D341Med (cell line): Measurements from ENCODE around the gene TMEM167B.
"Not testable (repeated sequence)": the region's sequence is repeated elsewhere in the genome, so short reads cannot be mapped to it uniquely, and the experiment has no call there.

Experiments
- DNase-seq: peaks from one replicate; pipeline ENCODE4 v3.0.0; 2012; ENCODE audit warnings: low spot score

TMEM167B gene

DNA sequence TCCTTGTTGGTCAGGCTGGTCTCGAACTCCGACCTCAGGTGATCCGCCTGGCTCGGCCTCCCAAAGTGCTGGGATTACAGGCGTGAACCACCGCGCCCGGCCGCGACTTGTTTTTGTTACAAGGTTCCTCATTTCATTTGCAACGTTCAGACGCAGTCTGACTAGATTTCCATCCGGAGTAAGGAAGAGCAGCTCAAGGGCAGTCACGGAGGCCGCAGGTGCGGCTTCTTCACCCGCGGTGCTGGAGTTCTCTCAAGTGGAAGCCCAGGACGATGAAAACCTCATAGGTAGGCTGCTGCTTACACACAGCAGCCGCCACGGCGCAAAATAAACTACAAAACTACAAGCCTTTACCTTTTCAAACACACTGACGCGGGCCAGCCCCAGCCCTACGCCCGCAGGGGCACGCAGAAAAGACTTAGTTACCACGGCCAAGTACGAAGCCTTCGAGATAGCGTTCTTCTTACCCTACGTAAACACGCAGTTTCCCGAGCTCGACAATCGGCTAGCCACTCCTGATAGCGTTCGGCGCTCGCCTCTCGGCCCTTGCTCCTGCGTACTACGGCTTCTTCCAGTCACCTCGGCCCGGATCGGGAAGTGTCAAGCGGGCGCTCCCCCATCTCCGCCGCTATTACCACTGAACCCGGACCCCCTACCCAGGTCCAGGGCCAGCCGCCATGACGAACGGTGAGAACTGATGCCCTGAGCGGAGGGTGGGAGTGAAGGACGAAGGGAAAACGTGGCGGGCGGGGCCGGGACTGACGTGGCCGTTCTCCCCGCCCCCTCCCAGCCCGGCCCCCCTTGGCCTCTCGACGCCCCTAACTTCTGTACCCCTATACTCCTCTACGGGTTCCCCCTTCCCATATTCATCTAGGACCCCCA, at the start of gene TMEM167B:
TMEM167B (plus strand) TSS at position 569 of the 882 bp plus-strand sequence; CDS start at position 678, 109 bp downstream.
- peak; percentile 86 for DNase-seq

DNA sequence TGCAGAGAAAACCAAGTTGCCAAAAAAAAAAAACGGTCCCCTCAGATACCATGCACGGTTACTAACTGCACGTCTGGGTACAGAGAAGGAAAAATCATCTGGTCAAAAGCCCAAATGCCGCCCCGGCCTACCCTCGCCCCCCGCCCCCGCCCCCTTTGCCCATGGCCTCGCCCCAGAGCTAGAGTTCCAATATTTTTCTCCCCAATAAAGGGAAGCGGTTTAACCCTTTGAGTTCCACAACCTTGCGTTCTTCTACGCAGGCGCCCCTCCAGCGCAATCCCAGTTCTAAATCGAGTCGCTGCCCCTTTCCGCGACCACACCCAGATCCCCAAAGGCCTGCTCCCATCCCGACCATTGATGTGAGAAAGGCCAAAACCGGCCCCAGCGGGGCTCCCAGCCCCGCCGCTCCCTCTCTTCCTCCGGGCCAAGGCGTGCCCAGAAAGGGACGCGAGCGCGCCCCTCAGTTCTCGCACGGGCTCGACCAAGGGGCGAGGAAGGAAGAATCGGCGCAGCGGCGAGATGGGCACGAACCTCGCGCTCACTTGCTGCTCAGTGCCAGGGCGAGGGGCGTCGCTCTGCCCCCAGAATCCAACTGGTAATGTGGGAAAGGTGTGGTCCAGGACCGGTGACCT, 49.5 kb upstream of the TMEM167B start:
- peak; percentile 66 for DNase-seq

DNA sequence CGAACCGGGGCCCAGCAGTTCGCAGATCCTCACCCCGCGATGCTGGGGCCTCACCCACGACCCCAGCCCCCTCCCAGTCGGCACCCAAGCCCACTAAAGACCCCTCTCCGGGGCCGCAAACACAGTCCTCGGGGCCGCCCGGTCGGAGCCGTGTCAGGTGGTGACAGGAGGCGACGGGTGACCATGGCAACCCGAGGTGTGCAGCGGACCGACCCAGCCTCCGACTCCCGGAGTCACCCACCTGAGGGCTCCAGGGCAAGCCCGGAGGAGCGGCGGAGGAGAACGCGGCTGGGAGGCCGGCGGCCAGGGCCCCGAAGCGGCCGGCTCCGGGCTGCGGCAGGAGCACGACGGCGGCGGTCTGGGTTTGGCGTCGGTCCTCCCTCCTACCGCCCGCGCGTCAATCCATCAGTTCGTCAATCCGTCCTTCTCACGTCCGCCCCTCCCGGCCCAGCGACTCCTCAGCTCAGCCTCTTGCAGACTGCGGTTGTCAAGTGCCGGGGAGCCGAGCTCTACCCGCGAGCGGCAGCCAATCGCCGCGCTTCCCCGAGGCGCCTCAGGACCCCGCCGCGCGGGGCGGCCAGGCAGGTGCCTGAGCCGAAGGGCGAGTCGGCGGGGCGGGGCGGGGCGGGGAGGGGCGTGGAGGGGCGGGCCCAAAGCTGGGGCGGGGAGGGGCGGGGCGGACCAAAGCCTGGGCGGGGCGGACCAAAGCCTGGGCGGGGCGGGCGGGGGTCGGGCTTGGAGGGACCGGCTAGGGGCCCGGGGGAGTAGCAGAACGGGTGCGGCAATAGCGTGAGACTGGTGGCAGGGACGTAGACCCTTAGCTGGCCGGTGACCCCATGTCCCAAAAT, 48.7 kb upstream of the TMEM167B start, which contains the start of gene WDR47:
WDR47 (minus strand) TSS at position 482 of the 848 bp plus-strand sequence. CDS start 18,590 bp downstream, outside the sequence.
- peak; percentile 98 for DNase-seq

DNA sequence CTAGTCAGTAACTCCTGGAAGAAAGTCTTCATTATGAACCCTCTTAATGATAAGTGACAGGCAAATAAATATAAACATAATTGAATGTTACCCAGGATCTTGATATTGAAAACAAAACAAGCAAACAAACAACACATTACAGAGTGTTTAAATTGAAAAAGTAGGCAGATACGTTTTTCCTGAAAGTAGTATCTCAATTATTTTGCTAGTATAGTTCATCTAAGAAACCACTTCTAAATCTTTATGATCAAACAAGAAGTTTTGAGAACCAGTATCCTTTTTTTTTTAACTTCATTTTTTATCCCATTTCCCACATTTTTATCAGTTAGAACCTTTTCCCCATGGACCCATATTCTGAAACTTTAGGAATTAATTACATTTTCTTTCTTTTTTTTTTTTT, 45.0 kb upstream of the TMEM167B start:
- no peak for DNase-seq

GRCh38 chr1:109046671-109047070, 43.9 kb upstream of the TMEM167B start:
- DNase-seq: no peak

GRCh38 chr1:109047339-109047738, 43.2 kb upstream of the TMEM167B start:
- DNase-seq: no peak

DNA sequence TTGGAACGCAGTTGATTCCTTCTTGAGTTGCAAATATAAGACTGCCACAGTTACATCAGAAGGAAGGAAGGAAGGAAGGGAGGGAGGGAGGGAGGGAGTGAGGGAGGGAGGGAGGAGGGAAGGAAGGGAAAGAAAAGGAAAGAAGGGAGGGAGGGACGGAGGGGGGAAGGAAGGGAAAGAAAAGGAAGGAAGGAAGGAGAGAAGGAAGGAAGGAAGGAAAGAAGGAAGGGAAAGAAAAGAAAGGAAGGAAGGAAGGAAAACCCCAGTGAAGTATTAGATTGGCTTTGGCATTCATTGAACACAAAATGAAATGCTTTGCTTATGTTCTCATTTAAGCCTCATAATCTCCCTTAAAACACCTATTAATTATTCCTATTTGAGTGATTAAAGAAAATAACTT, 42.2 kb upstream of the TMEM167B start:
- DNase-seq: no peak

DNA sequence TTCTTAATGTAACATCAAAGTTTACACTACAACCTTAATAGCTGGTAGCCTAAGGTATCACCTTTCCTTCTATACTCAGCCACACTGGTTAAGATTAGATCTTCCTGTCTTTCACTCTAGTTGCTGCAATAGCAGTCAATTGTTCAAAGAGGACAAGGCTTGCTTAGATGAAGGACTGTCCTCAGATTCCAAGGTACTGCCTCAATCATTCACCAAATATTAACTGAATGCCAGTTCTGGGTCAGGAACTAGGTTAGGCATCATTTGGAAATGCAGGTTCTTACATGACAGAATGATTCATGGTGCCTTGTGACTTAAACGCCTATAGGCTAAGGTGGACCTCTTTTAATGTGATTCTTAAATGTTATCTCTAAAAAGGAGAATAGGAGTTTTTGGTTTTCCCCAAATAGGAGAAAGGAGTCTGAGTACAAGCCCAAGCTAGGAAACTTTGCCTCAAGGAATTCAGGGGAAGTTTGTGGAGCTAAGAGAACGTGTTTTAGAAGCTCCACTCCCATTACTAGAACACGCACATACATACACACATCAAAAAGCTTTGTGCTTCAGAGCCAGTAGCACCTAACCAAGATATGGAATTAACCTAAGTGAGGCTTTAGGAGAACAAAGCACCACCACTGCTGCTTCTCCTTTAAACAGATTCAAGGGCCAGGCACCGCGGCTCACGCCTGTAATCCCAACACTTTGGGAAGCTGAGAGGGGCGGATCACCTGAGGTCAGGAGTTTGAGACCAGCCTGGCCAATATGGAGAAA, 40.2 kb upstream of the TMEM167B start:
- no peak for DNase-seq

DNA sequence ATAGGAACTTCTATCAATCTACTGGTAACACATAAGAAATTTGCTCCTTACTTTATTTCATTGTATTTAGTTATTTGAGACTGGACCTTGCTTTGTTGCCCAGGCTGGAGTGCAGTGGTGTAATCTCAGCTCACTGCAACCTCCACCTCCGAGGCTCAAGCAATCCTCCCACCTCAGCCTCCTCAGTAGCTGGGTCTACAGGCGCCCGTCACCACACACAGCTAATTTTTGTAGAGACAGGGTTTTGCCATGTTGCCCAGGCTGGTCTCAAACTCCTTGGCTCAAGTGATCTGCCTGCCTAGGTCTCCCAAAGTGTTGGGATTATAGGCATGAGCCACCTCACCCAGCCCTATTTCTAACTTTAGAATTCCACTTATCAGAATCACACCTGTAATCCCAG, 38.4 kb upstream of the TMEM167B start:
- DNase-seq: not testable (repeated sequence)

GRCh38 chr1:109056064-109056463, 34.5 kb upstream of the TMEM167B start:
- DNase-seq: no peak

- no peak for DNase-seq
These were observed 31.5 kb upstream of the TMEM167B start for GRCh38 chr1:109059026-109059425.

- DNase-seq: no peak
These were observed 29.9 kb upstream of the TMEM167B start for GRCh38 chr1:109060707-109061106.

DNA sequence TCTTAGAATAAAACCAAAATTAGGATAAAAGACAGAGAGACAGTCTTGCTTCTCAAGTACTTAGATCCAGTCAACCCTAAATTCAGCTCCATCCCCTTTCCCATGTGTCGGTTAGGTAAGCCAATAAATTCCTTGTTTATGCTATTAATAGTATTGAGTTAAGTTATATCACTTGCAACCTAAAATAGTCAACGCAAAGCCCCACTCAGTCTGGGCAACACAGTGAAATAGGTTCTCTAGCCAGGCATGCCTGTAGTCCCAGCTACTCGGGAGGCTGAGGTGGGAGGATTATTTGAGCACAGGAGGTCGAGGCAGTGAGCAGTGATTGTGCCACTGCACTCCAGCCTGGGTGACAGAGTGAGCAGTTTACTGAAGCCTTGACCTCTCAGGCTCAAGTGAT, 29.4 kb upstream of the TMEM167B start:
- DNase-seq: no peak

GRCh38 chr1:109065137-109065536, 25.4 kb upstream of the TMEM167B start:
- DNase-seq: no peak

DNA sequence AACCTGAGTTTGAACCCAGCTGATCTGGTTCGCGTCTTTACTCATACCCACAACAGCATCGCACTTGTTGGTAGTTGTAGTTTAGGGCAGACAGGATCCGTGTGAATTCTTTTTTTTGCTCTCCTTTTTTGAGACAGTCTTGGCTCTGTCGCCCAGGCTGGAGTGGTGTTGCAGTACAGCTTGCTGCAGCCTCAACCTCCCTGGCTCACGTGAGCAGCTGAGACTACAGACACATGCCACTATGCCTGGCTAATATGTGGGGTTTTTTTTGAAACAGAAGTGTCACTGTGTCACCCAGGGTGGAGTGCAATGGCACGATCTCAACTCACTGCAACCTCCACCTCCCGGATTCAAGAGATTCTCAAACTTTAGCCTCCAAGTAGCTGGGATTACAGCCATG, 22.7 kb upstream of the TMEM167B start:
- no peak for DNase-seq

- DNase-seq: no peak
These were observed 21.3 kb upstream of the TMEM167B start for GRCh38 chr1:109069294-109069693.

GRCh38 chr1:109075531-109076490, 14.8 kb upstream of the TMEM167B start, which contains the start of gene TAF13:
TSS of gene TAF13 (minus strand) at chr1:109076003. CDS start at chr1:109075947, 56 bp downstream.
- peak; percentile 96 for DNase-seq

DNA sequence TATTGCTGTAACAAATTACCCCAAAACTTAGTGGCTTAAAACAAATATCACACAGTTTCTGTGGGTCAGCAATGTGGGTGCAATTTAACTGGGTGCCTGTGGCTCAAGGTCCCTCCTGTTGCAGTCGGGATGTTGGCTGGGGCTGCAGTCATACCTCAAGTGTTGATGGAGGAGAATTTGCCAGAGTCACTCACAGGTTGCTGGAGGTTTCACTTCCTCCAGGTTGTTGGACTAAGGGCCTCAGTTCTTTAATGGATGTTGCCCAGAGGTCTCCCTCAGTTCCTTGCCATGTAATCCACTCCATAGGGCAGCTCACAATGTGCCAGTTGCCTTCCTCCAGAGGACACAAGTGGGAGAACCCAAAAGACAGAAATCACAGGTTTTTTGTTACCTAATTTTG, 12.2 kb upstream of the TMEM167B start:
- no peak for DNase-seq

- no peak for DNase-seq
These were observed 11.3 kb upstream of the TMEM167B start for GRCh38 chr1:109079240-109079622.

GRCh38 chr1:109080441-109081082, 10.0 kb upstream of the TMEM167B start:
- no peak for DNase-seq
